ENCODE results near the gene TMEM213.

Gene TMEM213, protein sequence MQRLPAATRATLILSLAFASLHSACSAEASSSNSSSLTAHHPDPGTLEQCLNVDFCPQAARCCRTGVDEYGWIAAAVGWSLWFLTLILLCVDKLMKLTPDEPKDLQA

DNA sequence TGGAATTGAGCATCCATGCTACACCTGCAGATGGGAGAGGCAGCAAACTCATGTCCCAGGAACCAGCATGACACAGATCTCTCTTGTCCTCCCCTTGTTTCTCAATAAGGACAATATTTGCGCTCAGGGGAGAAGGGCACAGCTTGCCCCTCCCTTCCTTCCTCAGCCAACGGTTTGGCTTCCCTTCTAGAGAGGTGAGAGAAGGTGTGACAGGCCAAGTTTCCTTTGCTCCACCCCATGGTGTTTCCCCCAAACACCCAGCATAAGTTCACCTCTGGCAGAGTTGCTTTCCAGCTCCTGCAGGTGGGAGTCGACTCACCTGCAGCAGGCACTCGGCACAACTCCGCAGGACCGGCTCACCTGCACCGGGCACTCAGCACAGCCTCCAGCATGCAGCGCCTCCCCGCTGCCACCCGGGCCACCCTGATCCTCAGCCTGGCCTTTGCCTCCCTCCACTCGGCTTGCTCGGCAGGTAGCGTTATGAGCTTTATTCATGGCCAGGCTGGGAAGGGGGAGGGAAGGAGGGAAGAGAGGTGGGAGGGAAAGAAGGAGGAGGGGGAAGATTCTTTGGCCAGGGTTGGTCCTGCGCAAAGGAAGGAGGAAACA is at the start of gene TMEM213, which contains the start of gene ATP6V0A4:
Gene TMEM213 (plus strand): TSS at position 280 of the 606 bp plus-strand sequence. CDS start 111 bp downstream, at position 391.
Gene ATP6V0A4 (minus strand): TSS at position 482 of the 606 bp plus-strand sequence. CDS start 26,949 bp downstream, outside the sequence.
- DNase-seq (ENCODE audit: low spot score): no peak

DNA sequence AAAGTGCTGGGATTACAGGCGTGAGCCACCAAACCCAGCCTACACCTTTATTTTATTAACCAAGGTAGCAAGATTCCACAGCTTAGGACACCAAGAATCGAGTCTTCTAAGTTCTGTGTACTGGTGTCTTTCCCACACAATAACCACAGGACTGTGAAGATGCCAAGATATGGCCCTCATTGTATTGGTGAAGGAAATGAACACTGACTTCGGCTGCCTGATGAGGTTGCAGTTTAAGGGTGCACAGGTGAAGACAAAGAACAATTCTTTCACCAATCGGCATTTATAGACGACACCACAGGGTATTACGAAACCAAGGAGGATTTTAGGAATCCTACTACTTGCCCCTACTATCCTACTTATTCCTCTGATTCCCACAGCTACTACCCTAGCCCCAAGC is 49.1 kb upstream of the TMEM213 start:
- DNase-seq (ENCODE audit: low spot score): no peak

DNA sequence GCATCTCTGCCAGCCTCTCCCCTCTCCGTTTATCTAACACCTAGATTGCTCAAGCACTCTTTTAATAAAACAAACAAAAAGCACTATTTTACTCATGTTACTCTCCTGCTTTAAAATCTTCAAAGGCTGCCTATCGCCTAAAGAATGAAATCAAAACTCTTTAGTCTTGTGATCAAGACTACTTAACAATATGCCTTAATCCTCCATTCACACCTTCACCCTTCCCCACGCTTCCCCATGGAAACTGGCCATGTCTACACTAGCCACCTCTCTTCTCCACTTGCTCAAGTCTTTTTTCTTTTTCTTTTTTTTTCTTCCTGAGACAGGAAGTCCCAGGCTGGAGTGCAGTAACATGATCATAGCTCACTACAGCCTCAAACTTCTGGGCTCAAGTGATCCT is 47.8 kb upstream of the TMEM213 start:
- DNase-seq (ENCODE audit: low spot score): no peak

DNA sequence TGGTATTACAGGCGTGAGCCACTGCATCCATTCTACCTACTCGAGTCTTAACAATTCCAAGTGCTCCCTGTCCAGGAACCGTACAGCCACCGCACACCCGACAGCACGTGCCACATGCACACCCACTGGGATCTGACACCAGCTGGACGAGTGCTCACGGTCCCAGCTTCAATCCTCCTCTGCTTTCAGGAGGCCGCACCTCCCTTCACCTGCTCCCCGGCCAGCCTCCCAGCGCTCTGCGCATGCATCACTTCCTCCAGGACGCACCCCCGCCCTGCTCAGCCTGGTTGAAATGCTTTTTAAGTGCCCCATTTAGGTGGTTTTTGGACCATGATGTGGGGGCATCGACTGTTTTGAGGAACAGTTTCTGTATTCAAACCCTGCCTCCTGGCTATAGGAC is 47.3 kb upstream of the TMEM213 start:
- no peak for DNase-seq (ENCODE audit: low spot score)

DNA sequence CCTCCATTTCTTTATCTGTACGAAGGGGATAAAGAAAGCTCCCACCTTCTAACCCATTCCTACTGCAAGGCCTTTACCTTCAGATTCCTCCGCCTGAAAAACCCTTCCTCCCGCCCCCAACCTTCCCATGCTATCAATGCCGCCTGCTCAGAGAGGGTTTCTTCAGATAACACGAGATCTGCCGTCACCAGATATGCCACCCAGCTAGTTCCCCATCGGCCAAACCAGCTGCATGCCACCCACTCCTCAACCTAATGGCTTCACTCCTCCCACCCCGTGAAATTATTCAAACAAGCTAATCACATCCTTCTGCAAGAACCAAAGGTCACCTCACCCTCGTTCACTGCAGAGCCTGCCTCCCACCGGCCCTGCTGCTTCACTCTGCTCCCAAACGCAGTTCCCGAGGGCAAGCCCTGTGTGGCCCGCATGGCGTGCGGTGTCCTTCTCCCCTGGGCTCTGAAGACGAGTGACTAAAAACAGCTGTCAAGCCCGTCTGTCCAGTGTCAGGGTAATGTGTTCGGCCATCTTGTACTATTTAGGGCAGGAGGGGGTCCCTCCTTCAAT is 46.8 kb upstream of the TMEM213 start:
- no peak for DNase-seq (ENCODE audit: low spot score)

DNA sequence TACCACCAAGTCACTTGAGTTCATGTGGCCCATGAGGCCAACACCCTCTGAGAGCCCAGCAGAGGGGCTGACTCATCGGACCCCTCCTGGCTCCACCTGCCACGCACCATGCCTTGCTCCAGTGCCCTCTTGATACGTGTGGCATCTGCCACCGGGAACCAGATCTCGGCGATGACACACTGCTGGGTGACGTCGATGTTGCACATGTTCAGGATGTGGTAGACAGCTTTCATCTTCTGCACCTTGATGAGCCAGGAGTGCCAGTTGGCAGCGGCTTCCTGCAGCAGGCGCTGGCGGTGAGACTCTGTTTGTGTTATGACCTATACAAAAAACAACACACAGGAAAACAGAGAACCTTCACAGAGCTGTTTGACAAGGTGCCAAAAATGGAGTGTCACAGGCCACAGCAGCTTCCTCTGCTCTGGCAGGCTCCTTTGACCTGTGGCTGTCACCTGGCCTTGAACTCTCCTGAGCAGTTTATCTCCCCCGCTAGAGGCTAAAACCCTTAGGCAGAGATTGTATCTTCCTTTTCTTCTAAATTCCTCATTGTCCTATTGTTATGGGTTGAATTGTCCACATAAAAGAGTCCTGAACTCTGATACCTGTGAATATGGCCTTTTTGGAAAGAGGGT is 45.2 kb upstream of the TMEM213 start:
- no peak for DNase-seq (ENCODE audit: low spot score)

DNA sequence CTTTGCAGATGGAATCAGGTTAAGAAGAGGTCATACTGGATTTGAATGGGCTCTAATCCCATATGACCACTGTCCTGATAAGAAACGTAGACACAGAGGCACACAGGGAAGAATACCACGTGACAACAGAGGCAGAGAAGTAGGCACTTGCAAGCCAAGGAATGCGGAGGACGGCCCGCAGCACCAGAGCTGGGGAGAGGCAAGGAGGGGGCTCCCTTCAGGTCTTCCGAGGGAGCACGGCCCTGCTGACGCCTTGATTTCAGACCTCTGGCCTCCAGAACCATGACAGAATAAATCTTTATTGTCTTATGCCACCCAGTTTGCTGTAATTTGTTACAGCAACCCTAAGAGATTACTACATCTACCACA is 44.7 kb upstream of the TMEM213 start:
- DNase-seq (ENCODE audit: low spot score): no peak

DNA sequence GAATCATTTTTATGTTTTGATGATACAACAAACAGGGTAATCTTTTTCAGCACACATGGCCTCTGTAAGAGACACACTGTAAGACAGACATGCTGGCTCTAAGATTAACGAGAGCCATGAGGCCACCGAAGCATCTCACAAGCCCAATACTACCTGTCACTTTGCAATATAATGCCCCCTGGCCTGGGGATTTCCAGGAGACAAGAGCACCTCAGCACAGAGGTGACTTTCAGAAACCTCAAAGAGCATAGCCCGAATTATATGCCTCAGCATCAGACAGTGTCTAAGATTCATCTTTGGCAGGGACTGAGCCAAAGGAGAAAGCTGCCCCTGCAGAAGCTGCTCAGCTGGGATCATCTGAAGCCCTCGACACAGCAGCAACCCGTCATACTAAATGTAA is 44.2 kb upstream of the TMEM213 start:
- DNase-seq (ENCODE audit: low spot score): no peak

DNA sequence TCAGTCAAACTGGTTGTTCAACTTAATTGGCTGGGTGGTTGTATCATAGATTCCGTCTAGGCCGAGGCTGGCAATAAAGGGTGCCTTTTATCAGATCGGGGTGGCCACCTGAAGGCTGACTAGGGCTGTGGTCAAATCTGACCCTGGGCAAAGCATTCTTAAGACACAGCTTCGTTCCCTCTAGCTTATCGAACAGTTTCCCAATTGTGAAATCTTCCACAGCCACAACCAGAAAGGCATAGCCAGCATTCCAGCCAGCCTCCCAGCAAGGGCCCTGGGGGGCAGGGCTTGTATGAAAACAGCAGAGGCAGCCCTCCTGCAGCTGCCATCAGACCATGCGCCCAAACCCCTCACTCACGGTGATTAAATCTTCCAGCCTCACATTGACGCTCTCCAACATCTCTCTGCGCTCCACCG is 42.5 kb upstream of the TMEM213 start:
- peak; percentile 17 for DNase-seq (ENCODE audit: low spot score)

DNA sequence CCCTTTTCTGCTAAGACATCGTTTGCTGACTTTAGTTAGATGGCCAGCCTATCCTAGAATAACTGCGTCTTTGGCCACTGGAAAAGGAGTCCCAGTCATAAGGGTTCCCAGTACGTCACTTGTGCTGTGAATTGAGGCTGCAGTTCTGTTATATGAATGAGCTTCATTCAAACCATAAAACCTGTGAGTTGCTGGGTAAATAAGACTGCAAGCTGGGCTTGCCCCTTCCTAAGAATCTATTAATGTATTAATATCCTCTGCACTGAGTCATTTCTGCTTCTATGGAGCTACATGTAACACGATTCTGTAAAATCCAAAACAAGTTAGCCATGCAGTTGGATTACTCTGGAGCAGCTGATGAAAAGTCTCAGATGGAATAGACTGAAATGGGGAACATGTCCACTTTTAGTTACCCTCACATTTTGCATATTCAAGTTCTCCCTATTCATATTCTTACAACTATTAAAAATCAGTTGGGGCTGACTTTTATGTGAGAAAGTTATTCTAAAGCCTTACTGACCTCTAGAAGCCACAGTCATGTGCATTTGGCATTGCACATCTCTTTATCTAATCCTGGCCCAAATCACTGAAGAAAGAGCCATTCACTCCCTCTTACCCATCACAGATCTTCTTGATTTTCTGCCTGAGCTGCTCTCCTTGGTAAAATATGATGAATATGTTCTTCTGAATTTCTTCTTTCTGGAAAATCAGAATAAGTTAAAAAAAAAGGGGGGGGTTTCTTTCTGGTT is 41.8 kb upstream of the TMEM213 start:
- DNase-seq (ENCODE audit: low spot score): no peak

DNA sequence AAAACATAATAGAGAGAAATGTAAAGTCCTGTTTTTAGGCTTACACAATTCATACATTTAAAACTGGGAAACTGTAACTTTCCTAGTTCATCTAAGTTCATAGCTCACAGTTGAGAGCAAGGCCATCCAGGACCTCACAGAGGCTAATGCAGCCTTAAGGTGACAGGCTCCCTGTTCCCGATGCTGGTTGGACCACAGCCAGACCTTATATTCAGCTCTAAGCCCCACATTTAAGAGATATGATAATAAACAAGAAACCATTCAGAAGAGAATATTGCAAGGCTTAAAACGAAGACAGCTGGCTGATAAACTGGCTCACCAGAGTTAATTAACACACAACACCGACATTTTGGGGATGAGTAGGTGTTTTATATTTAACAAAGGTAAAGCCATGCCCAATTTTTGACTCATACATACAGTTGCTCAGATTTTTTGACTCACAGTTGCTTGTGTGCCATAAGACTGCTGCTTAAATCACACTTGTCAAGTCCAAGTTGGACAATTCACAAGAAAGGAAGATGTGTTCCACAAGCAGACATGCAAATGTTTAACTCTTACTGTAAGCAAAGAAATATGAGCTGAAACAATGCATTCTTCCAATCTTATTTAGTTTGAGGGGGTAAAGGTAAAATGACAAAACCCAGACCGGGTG is 41.1 kb upstream of the TMEM213 start:
- DNase-seq (ENCODE audit: low spot score): no peak

DNA sequence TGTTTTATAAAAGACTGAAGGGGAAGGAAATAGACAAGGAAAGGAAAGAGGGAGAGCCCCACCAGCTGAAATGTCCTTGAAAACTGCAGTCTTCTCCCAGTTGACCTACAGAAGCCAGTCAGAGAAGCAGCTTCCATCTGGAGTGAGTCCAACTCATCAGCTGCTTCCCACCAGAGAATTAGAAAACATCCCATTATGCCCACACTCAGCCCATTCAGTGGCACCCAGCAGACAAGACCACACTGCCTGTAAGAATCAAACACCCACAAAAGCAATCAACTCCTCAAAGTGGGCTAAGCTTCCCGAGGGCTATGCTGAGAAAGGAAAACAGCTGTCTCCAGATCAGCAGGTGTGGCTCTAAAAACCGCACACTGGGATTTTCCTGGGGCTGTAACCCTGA is 29.6 kb upstream of the TMEM213 start:
- DNase-seq (ENCODE audit: low spot score): no peak

DNA sequence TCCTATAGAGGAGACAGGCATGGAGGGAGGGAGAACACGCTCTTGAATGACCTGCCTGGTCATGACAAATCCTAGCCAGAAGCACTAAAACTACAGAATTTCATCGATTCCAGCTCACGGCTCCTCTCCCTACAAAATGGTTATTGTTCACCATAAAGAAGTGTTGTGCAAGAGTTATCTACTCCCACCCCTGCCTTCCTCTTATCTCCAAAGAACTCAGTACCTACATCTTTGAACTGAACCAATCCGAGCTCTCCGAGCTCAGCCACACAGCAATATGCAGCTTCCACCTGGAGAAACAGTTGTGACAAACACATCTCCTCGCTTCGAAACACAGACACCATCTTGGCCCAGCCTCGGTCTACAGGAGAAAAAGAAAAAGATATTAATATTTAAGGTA is 26.9 kb upstream of the TMEM213 start:
- no peak for DNase-seq (ENCODE audit: low spot score)

DNA sequence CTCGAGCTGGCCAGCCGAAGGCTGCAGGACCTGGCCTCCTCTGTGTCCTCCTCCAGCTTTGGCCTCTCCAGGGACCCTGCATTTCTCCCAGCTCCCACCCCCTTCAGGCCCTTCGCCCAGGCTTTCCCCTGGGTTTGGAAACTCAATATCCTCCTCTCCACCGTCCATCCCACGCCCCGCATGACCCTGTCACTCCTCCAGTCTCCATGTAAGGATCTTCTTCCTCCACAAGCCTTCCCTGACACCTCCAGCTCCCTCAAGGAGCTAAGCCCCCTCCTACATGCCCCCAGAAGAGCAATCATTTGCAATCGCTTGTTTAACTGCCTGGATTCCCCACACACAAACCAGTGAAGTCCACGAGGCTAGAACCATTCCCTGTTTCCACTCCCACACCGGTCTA is 24.6 kb upstream of the TMEM213 start:
- no peak for DNase-seq (ENCODE audit: low spot score)

DNA sequence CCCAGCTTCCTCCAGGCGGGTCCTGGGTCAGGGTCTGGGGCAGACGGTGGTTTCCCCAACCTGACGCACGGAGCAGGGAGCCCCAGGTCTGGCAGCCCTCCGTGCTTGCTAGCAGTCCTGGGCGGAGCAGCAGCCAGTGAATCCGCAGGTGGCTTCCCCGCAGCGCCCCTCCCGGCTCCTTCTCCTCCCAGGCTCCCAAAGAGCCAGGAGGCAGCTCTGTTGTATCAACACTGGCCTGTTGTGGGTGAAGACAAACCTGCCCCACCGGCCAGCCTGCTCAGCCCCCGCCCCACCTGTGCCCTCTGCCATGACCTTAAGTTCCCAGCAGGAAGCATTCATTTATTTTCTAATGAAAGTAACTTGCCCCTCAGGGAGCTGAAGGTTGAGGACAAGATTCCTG is 24.0 kb upstream of the TMEM213 start:
- no peak for DNase-seq (ENCODE audit: low spot score)

DNA sequence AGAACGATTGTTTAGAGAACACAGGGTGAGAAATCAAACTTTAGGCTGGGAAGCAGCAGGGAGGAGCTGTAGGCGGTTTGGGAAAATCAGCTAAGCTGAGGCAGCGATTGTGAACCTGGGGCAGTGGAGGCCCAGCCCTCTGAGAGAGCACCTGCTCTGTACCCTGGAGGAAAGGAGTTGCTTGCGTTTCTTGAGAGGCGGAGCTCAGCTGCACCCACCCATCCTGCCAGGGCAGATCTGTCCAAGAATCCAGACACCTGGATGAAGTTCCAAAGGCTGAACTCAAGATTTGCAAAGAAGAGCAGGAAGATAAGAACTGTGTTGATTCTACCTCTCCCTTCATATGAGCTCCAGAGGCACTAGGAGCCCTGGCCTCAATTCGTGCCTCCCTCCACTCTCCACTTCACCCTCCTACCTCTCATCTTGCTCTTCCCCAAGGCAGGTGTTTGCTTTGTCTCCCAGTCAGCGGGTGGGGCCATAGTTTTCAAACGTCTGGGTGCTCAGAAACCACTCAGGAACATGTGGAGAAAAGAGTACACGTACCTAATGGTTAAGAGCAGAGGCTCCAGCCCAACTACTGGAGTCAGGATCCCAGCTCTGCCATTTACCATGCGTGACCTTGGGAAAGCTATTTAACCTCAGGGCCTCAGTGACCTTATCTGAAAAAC is 21.5 kb upstream of the TMEM213 start:
- DNase-seq (ENCODE audit: low spot score): no peak

DNA sequence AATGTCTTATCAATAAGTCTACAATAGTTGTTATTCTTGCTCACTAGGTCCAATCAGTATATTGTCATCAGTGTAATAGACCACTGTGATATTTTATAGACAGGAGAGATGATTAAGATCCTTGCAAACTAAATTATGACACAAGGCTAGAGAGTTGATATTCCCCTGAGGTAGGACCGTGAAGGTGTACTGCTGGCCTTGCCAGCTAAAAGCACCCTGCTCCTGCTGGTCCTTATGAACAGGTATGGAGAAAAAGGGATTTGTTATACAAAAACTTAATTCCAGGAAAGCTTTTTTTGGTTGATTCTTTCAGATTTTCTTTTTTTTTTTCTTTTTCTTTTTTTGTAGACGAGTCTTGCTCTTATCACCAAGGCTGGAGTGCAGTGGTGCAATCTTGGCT is 16.8 kb upstream of the TMEM213 start:
- DNase-seq (ENCODE audit: low spot score): no peak

DNA sequence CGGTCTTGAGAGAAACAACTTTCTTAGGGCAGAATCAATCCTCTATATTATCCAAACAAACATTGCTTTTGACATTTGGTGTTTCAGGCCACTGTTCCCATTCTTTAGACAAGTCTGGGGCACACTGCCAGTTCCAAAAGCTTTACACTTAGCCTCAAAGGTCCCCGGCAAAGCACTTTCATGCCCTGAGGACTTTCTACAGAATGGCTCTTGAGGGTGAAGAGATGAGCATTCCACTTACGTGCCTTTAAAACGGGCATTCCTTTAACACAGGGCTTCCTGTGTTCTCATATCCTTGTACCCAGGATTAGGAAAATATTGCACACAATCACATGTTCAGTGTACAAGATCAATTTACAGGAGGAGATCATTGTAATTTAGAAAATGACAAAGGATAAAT is 13.1 kb upstream of the TMEM213 start:
- DNase-seq (ENCODE audit: low spot score): no peak

DNA sequence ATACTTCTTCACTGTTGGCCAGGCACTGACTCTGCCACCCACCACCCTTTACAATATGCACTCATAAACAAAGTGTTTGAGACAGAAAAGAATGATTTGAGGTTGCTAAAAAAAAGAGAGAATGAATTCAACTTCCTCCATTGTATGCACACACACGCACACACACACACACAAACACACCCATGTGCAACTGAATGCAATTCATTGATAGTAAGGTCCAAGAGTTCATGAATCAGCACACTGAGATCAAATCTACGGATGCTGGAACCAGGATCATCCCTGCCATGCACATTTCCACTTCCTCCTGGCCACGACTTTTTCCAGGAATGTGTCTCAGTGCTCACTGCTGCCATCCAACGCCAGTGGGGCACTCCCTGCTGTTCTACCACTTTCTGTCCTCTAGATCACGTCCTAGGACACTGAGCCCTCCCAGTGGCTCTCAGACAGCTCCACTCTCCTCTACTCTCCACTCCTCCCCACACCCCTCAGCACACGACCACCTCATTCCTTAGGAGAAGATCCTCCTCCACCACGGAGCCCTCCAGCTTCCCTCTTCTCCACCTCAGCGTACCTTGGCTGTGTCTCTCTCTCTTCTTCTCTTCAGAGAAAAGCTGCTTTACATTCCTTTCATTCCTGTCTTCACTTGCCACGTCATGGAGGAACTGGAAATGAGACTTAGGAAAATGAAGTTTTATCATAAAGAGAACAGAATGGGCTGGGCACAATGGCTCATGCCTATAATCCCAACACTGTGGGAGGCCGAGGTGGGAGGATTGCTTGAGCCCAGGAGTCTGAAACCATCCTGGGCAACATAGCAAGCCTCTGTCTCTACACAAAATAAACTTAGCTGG is 12.0 kb upstream of the TMEM213 start:
- DNase-seq (ENCODE audit: low spot score): peak; percentile 29

DNA sequence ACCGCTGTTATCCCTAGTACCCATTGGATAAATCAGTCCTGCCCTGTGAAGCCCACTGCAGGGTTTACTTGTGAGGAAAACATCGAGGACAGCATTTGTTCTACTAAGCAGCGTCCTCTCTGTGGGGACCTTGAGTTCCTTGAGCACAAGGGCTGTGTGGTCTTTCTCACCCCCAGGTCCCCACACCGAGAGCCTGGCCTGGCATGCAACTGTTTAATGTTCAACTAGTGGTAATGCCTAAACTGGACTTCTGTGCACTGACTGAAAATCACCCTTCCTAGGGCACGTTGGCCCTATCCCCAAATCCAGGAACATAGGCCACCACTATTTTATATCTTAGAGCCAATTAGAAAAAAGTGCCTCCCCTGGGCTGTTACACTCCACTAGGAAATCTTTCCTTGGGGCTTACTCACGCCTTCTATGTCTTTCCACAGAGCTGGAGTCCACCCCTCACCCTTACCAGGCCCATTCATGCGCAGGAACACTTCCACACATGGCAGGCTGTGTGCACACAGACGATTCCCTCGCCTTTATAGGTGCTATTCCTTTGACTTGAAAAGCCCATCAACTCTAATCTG is 1.7 kb upstream of the TMEM213 start:
- no peak for DNase-seq (ENCODE audit: low spot score)
